Nephron (organoid): Measurements from ENCODE around the gene EXD3.

Experiments used
- H3K27ac Mint-ChIP-seq, 3 experiments: 2 replicates each; pipeline ENCODE4 v1.8.0; 2020; ENCODE audit warnings: mixed read lengths in 3 of 3, mild to moderate bottlenecking in 2 of 3, moderate library complexity in 1 of 3
- H3K27me3 Mint-ChIP-seq: 2 replicates; pipeline ENCODE4 v1.8.0; 2021; ENCODE audit warnings: low read depth, mild to moderate bottlenecking, moderate library complexity, mixed read lengths
- H3K36me3 Mint-ChIP-seq: 2 replicates; pipeline ENCODE4 v1.8.0; 2020; ENCODE audit warnings: low read depth, mixed read lengths
- H3K4me1 Mint-ChIP-seq: 2 replicates; pipeline ENCODE4 v1.8.0; 2020; ENCODE audit warnings: mixed read lengths
- H3K4me3 Mint-ChIP-seq, 3 experiments: 2 replicates each; pipeline ENCODE4 v1.8.0; 2020; ENCODE audit warnings: mild to moderate bottlenecking in 3 of 3, mixed read lengths in 3 of 3, moderate library complexity in 2 of 3
- H3K9me3 Mint-ChIP-seq: 2 replicates; pipeline ENCODE4 v1.8.0; 2020; ENCODE audit warnings: mixed read lengths
- TF ChIP-seq, protein P1 (sequence below), 3 experiments: fragments of 200-600 bp; sonication (generic); IDR thresholded peaks; one replicate each; pipeline ENCODE4 v1.5.0; 2021; ENCODE audit warnings: antibody characterized with exemption in 3 of 3; ENCODE audit not compliant: unreplicated experiment in 3 of 3

EXD3 gene

DNA sequence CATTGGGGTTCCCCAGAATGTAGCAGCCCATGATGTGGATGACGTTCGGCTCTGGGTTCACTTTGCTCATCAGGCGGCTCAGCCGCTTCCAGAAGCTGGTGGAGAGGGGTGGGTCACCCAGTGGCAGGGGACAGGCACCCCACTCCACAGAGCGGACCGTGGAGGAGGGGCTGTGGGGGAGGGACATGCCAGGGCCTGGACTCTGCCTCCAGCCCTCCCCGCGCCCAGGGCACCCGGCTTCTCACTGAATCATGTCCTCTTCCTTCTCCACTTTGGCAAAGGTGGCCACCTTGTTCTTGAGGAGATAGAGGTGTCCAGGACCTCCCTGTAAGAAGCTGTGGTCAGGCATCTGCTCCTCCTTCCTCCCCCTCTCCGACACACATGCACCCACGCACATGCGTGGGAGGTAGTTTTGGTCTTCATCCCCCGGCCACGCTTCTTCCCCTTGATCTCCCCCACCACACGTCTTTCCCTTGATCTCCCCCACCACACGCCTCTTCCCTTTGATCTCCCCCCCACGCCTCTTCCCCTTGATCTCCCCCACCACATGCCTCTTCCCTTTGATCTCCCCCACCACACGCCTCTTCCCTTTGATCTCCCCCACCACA, 27.1 kb upstream of the EXD3 start:
- no peak overlapping the region for H3K27ac Mint-ChIP-seq
- TF ChIP-seq, protein P1, sequence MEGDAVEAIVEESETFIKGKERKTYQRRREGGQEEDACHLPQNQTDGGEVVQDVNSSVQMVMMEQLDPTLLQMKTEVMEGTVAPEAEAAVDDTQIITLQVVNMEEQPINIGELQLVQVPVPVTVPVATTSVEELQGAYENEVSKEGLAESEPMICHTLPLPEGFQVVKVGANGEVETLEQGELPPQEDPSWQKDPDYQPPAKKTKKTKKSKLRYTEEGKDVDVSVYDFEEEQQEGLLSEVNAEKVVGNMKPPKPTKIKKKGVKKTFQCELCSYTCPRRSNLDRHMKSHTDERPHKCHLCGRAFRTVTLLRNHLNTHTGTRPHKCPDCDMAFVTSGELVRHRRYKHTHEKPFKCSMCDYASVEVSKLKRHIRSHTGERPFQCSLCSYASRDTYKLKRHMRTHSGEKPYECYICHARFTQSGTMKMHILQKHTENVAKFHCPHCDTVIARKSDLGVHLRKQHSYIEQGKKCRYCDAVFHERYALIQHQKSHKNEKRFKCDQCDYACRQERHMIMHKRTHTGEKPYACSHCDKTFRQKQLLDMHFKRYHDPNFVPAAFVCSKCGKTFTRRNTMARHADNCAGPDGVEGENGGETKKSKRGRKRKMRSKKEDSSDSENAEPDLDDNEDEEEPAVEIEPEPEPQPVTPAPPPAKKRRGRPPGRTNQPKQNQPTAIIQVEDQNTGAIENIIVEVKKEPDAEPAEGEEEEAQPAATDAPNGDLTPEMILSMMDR (IDR thresholded peaks at IDR 0.05; ENCODE audit: unreplicated experiment in 3 of 3): no peak
- H3K9me3 Mint-ChIP-seq: no peaks in the 10 kb centered on the region
- no peaks in the 10 kb centered on the region for H3K27me3 Mint-ChIP-seq
- H3K4me1 Mint-ChIP-seq: peaks cover 17% of the 10 kb centered on the region
- H3K36me3 Mint-ChIP-seq: no peaks in the 10 kb centered on the region
- no peak overlapping the region for H3K4me3 Mint-ChIP-seq

DNA sequence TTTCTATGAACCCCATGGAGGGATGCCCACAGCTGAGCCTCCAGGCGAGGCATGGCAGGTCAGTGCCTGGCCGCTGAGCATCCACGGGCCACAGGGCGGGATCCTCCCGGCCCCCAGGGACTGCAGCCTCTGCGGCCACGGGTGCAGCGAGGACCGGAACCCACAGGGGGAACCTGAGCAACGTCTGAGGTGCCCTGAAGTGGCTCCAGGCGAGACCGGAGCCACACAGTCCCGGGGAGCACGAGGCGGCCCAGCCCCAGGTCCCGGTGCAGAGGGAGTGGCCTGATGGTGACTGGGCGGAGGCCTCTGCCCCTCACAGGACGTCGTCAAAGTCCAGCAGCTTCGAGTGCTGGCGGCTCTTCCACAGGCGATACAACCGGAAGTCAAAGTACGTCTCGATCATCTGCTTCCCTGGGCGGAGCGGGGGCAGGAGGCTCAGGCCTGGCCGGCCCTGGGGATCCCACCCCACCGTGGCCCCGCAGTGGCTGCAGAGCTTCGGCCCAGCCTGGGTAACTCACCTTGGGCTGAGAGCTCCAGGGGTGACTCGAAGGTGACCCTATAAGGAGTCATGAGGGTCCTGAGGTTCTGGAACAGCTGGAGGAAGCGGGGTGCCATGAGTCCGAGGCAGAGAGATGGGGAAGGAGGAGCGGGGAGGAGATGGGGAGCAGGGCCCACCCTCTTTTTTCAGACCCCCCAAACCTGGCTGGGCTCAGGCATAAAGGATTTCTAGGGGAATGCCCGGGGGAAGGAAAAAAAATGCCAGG, 26.3 kb upstream of the EXD3 start:
- TF ChIP-seq, protein P1 (IDR thresholded peaks at IDR 0.05; ENCODE audit: unreplicated experiment in 3 of 3): no peak
- H3K9me3 Mint-ChIP-seq: no peaks in the 10 kb centered on the region
- H3K27ac Mint-ChIP-seq: no peak overlapping the region
- peaks cover 19% of the 10 kb centered on the region for H3K4me1 Mint-ChIP-seq
- no peaks in the 10 kb centered on the region for H3K27me3 Mint-ChIP-seq
- no peak overlapping the region for H3K4me3 Mint-ChIP-seq
- no peaks in the 10 kb centered on the region for H3K36me3 Mint-ChIP-seq

DNA sequence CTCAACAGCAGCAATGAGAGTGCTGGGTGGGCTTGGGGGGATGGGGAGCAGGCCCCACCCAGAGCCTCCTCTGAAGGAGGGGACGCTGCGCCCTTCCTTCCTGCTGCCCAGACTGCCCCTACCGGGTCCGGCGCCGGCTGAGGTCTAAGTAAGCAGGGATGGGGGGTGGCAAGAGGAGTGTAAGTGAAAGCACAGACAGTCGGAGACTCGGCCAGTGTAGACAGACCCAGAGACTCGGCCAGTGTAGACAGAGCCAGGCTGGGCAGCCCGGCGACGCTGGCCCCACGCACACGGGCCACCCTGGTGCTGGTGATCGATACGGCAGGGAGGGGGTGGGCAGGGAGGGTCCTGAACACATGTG, 25.6 kb upstream of the EXD3 start:
- Mint-ChIP-seq H3K27ac (no peak overlapping the region), H3K4me3 (no peak overlapping the region), H3K36me3 (no peaks in the 10 kb centered on the region), H3K9me3 (peaks cover under 1% of the 10 kb centered on the region), H3K4me1 (peaks cover 19% of the 10 kb centered on the region), H3K27me3 (no peaks in the 10 kb centered on the region)
- TF ChIP-seq, protein P1 (IDR thresholded peaks at IDR 0.05; ENCODE audit: unreplicated experiment in 3 of 3): no peak

DNA sequence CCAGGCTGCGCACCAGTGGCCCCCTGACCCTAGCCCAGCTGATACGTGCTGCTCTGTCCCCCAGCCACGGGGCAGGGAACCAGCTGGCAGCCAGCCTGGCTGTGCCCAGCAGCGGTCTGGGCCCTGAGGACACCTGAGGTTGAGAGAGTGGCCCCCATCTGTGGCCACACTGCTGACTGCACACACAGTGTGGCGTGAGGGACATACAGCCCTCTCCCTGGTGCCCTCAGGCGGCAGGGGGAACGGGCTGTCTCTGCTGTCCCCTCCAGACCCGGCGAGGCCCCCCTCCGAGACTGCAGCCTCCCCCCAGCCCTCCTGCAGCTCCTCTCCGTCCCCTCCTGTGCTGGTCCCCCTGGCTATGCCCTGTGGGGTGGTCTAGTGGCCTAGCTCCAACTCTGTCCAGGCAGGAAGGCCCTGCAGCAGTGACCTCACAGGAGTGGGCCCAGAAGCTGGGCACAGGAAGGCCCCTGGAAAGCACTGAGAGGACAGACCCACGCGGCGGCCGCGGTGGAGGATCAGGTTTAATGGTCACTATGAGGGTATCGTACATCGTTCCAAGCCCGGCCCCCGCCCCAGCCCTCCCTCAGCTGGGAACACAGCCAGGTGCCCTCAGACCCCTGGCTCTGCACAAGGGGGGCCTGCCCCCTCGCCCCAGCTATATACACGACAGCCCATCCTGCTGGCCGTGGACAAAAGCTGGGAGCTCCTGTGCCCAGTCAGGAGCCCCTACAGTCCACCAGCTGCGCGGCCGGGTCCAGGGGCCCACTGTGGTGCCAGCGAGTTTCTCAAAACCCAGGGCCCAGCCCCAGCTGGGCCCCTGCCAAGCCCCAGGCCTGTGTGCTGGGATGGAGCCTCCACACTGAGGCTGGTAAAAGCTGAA, 25.0 kb upstream of the EXD3 start:
- Mint-ChIP-seq H3K27ac (no peak overlapping the region), H3K4me1 (peaks cover 19% of the 10 kb centered on the region), H3K36me3 (no peaks in the 10 kb centered on the region), H3K4me3 (no peak overlapping the region), H3K9me3 (peaks cover 2% of the 10 kb centered on the region), H3K27me3 (no peaks in the 10 kb centered on the region)
- TF ChIP-seq, protein P1 (IDR thresholded peaks at IDR 0.05; ENCODE audit: unreplicated experiment in 3 of 3): no peak

DNA sequence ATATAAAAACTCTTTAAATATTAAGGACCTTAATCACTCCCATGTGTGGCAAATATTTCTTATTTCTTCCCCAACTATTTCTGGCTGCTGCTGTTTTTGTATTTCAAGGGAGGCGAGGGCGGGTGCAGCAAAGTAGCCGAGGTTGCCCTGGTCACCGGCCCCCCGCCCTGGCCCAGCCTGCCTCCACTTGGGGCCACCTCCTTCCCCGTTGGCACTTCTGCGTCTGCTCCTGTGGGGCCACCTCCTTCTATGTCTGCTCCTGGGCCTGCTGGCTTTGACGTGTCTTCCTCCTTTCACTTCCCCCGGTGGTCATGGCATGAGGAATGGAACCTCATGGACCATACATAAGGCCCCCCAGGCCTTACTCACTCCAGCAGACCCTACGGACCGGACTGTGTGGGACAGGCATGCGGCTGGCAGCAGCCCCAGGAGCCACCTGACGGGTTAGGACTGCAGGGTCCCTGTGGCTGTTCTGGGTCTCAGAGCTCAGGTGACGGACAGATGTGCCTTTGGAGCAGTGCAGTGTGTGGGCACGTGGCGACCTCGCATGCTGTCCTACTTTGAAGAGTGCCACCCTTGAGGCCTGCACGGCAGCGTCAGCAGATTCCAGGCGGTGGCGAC, 24.0 kb upstream of the EXD3 start:
- Mint-ChIP-seq H3K27me3 (peaks cover 2% of the 10 kb centered on the region), H3K36me3 (no peaks in the 10 kb centered on the region), H3K4me1 (peaks cover 21% of the 10 kb centered on the region), H3K27ac (no peak overlapping the region), H3K4me3 (no peak overlapping the region), H3K9me3 (peaks cover 2% of the 10 kb centered on the region)
- TF ChIP-seq, protein P1 (IDR thresholded peaks at IDR 0.05; ENCODE audit: unreplicated experiment in 3 of 3): no peak
